GM18505 (cell line): Measurements from ENCODE around the gene GSPT1.
"Not testable (repeated sequence)": the region's sequence is repeated elsewhere in the genome, so short reads cannot be mapped to it uniquely, and the experiment has no call there.

ENCODE experiments used
- ATAC-seq: cut with Tn5 transposase; IDR thresholded peaks from one replicate; pipeline ENCODE4 v1.9.1; 2021; ENCODE audit not compliant: unreplicated experiment
- POLR2A ChIP-seq: IDR thresholded peaks from 4 replicates; pipeline ENCODE4 v1.6.1; 2011; ENCODE audit warnings: borderline replicate concordance; ENCODE audit not compliant: insufficient read depth, insufficient read length; ENCODE audit errors: extremely low read depth

GSPT1 gene

GRCh38 chr16:11915644-11916523 is at the start of gene GSPT1:
Gene GSPT1, minus strand, starts transcription at chr16:11915956. Its CDS starts 236 bp downstream, at chr16:11915720.
- TF ChIP-seq POLR2A: peak; percentile 71
- peak; percentile 76 for ATAC-seq

DNA sequence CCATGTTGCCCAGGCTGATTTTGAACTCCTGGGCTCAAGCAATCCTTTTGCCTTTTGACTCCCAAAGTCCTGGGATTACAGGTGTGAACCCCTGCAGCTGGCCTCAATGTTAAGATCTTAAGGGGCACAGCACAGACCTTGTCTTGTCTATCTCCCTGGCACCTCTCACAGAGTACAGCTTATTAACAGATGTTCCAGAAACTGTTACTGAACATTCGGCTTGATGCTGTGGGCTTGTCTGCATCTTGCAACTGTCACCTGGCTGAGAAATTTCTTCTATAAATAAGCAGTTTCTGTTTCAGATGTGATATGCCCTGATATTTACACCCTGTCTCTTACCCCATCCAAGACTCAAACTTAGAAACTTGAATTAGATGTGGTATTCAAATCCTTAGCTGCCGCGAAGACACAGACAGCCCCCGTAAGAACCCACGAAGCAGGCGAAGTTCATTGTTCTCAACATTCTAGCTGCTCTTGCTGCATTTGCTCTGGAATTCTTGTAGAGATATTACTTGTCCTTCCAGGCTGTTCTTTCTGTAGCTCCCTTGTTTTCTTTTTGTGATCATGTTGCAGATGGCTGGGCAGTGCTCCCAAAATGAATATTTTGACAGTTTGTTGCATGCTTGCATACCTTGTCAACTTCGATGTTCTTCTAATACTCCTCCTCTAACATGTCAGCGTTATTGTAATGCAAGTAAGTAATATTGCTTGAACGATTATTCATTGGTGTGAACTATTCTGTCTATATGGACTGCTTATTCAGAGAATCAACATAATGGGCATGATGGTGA is 49.2 kb upstream of the GSPT1 start, which contains the start of gene TNFRSF17:
Gene TNFRSF17 (plus strand): TSS at position 450 of the 791 bp plus-strand sequence. CDS start 115 bp downstream, at position 565.
- TF ChIP-seq POLR2A: peak; percentile 87
- ATAC-seq: peak; percentile 65

GRCh38 chr16:11963706-11964105 is 48.0 kb upstream of the GSPT1 start:
- ATAC-seq: no peak

GRCh38 chr16:11962978-11963377 is 47.2 kb upstream of the GSPT1 start:
- ATAC-seq: not testable (repeated sequence)

More at GRCh38 chr16:11963706-11964105, 48.0 kb upstream of the GSPT1 start:
- TF ChIP-seq POLR2A: no peak

- ATAC-seq: not testable (repeated sequence)
These were observed 46.7 kb upstream of the GSPT1 start for GRCh38 chr16:11962457-11962856.

- TF ChIP-seq POLR2A: no peak
- no peak for ATAC-seq
These were observed 42.0 kb upstream of the GSPT1 start for GRCh38 chr16:11957591-11958395.

DNA sequence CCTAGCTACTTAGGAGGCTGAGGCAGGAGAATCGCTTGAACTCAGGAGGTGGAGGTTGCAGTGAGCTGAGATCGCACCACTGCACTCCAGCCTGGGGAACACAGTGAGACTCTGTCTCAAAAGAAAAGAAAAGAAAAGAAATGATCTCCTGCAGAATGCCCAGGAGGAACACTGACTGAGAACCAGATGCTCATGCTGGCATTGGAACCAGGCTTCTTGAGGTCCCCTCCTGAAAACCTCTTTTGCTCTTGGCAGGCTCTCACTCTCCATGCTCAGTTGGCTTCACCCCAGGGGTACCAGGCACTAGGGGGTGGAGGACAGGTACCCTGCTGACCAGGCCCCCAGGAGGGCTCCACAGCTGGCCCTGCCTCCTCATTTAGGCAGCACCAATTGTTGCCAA is 40.8 kb upstream of the GSPT1 start:
- no peak for ATAC-seq
- TF ChIP-seq POLR2A: no peak

- no peak for ATAC-seq
These were observed 40.0 kb upstream of the GSPT1 start for GRCh38 chr16:11955713-11956123.

GRCh38 chr16:11953576-11953975 is 37.8 kb upstream of the GSPT1 start:
- not testable (repeated sequence) for ATAC-seq

More at GRCh38 chr16:11955713-11956123, 40.0 kb upstream of the GSPT1 start:
- no peak for TF ChIP-seq POLR2A

DNA sequence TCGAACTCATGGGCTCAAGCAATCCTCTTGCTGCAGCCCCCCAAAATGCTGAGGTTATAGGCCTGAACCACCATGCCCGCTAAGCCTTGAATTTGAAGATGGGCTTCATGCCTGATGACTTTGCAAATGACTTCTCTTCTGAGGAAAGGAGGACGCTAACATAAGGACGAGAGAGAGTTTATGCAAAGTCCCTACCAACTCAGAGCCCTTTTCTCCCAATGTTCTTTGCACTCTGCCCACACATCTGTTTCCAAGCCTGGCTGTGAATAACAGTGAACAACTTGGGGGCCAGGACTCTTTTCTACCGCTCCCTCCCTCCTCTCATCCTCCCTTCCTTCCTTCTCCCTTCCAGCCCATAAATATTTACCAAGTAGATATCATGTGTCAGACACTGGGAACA is 34.6 kb upstream of the GSPT1 start:
- TF ChIP-seq POLR2A: no peak
- no peak for ATAC-seq

DNA sequence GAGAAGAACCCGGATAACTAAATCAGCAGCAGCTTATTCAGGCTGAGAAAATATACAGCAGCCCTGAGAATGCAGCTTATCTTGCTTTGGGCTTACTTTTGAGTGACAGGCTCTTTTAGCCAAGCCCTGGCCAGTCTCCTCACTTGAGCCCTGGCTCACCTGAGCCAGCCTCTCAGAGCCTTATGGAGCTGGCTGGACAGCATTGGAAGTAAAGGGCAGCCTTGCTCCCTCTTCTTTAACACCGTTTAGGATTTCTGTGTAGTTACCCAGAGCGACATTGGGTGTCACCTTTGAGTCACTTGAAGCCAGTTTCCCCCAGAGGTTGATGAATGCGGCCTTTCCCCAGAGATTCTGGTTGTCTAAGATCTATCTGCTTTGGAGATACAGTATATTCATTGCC is 33.8 kb upstream of the GSPT1 start:
- TF ChIP-seq POLR2A: no peak
- no peak for ATAC-seq

- TF ChIP-seq POLR2A: no peak
- no peak for ATAC-seq
These were observed 33.1 kb upstream of the GSPT1 start for GRCh38 chr16:11948819-11949218.

DNA sequence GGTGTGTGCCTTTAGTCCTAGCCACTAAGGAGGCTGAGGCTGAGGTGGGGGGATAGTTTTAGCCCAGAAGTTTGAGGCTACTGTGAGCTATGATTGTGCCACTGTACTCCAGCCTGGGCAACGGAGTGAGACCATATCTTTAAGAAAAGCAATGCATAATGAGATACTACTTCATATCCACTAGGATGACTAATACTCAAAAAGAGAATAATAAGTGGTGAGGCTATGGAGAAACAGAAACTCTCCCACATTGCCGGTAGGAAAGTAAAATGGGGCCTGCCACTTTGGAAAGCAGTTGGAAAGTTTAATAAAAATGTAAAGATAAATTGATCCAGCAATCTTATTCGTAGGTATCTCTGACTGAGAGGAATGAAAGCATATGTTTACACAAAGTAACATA is 30.7 kb upstream of the GSPT1 start:
- no peak for TF ChIP-seq POLR2A
- ATAC-seq: no peak

DNA sequence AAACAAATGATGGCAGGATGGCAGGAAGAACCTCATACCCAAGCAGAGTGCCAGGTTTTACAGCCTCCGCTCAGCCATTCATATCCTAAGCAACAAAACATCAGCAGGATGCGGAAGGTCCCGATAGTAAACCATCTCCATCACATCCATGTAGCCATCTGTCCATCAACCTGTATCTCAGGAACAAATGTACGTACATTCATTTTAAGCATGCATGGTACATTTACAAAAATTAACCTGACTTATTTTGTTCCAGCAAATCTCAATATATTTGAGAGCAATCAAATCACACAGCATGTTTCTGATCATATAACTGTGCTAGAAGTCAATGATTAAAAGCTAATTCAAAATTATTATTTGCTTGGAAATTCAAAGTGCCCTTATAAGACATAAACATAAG is 26.2 kb upstream of the GSPT1 start, which contains the start of gene NPIPB2:
Gene NPIPB2 (minus strand): TSS at position 101 of the 400 bp plus-strand sequence. CDS start 0 bp downstream, at position 101.
- ATAC-seq: not testable (repeated sequence)

- ATAC-seq: not testable (repeated sequence)
These were observed 11.6 kb upstream of the GSPT1 start for GRCh38 chr16:11927350-11927749.

DNA sequence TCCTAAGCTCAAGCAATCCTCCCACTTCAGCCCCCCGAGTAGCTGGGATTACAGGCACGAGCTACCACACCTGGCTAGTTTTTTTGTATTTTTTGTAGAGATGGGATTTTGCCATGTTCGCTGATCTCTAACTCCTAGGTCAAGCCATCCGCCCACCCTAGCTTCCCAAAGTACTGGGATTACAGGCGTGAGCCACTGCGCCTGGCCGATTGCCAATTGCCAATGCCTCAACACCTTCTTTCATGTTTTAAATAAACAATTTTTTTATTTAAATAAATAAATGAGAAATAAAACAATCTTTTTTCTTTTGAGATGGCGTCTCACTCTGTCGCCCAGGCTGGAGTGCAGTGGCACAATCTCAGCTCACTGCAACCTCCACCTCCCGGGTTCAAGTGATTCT is 8.3 kb upstream of the GSPT1 start:
- not testable (repeated sequence) for ATAC-seq
